ENCODE measurements around the gene SYNGR4.
"Not testable (repeated sequence)": the region's sequence is repeated elsewhere in the genome, so short reads cannot be mapped to it uniquely, and the experiment has no call there.

DNA sequence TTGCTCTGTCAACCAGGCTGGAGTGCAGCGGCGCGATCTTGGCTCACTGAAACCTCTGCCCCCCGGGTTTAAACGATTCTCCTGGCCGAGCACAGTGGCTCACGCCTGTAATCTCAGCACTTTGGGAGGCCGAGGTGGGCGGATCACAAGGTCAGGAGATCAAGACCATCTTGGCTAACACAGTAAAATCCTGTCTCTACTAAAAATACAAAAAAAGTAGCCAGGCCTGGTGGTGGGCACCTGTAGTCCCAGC, 46.5 kb upstream of the SYNGR4 start:
- not testable (repeated sequence) for TF ChIP-seq TAF1 (IDR thresholded peaks at IDR 0.05; ENCODE audit: borderline replicate concordance, low read depth, low read length); POLR2AphosphoS5 (IDR thresholded peaks at IDR 0.05; ENCODE audit: low read depth, low read length)

All from GM12892 (cell line).